ENCODE results near the gene MAPK10.
A peak's percentile ranks its signal among the peaks of the same experiment; 100 is the strongest.

The MAPK10 gene

GRCh38 chr4:86100539-86101215, 259.2 kb downstream of the MAPK10 start:
- no peak overlapping the region for H3K4me3 ChIP-seq (ENCODE audit: low read depth, low read length)
- no peak for TF ChIP-seq CTCF (conservative IDR thresholded peaks at IDR 0.05; ENCODE audit: low read depth, low read length)
- no peak for DNase-seq (ENCODE audit: low read depth)

GRCh38 chr4:86099348-86099747, 260.5 kb downstream of the MAPK10 start:
- no peak for TF ChIP-seq CTCF (conservative IDR thresholded peaks at IDR 0.05; ENCODE audit: low read depth, low read length)
- no peak overlapping the region for H3K4me3 ChIP-seq (ENCODE audit: low read depth, low read length)
- no peak for DNase-seq (ENCODE audit: low read depth)

- no peak for TF ChIP-seq CTCF (conservative IDR thresholded peaks at IDR 0.05; ENCODE audit: low read depth, low read length)
- no peak for DNase-seq (ENCODE audit: low read depth)
Measured at GRCh38 chr4:86098691-86099090, 261.2 kb downstream of the MAPK10 start.

GRCh38 chr4:86096373-86096772, 263.5 kb downstream of the MAPK10 start:
- TF ChIP-seq CTCF (conservative IDR thresholded peaks at IDR 0.05; ENCODE audit: low read depth, low read length), result no peak
- H3K4me3 ChIP-seq (ENCODE audit: low read depth, low read length), result no peak overlapping the region
- no peak for DNase-seq (ENCODE audit: low read depth)

More at GRCh38 chr4:86098691-86099090, 261.2 kb downstream of the MAPK10 start:
- H3K4me3 ChIP-seq (ENCODE audit: low read depth, low read length), result no peak overlapping the region

GRCh38 chr4:86092684-86093083, 267.2 kb downstream of the MAPK10 start:
- no peak for TF ChIP-seq CTCF (conservative IDR thresholded peaks at IDR 0.05; ENCODE audit: low read depth, low read length)
- H3K4me3 ChIP-seq (ENCODE audit: low read depth, low read length), result no peak overlapping the region
- peak; percentile 83 for DNase-seq (ENCODE audit: low read depth)

GRCh38 chr4:86091201-86091600, 268.7 kb downstream of the MAPK10 start:
- TF ChIP-seq CTCF (conservative IDR thresholded peaks at IDR 0.05; ENCODE audit: low read depth, low read length), result no peak
- no peak overlapping the region for H3K4me3 ChIP-seq (ENCODE audit: low read depth, low read length)
- DNase-seq (ENCODE audit: low read depth), result peak; percentile 7

- H3K4me3 ChIP-seq (ENCODE audit: low read depth, low read length), result no peak overlapping the region
- TF ChIP-seq CTCF (conservative IDR thresholded peaks at IDR 0.05; ENCODE audit: low read depth, low read length), result no peak
- DNase-seq (ENCODE audit: low read depth), result peak; percentile 36
Measured at GRCh38 chr4:86089781-86090323, 270.0 kb downstream of the MAPK10 start.

All from choroid plexus epithelial cell (primary cell).